Endothelial cell (in vitro differentiated cells): ENCODE measurements around the gene GLO1. TPM values are rescaled to one million over a fixed set of nuclear protein-coding genes. Genes with fewer than 3 reads are reported as not detected.

ENCODE experiments used
- DNase-seq: peaks from one replicate; pipeline ENCODE4 v3.0.0; 2021; ENCODE audit warnings: low spot score
- H3K27ac Mint-ChIP-seq: one replicate; pipeline ENCODE4 v1.8.0; 2021; ENCODE audit warnings: mixed read lengths, inconsistent platforms; ENCODE audit not compliant: unreplicated experiment
- H3K27me3 Mint-ChIP-seq: one replicate; pipeline ENCODE4 v1.8.0; 2021; ENCODE audit warnings: mild to moderate bottlenecking, moderate library complexity, mixed read lengths, inconsistent platforms; ENCODE audit not compliant: unreplicated experiment
- H3K36me3 Mint-ChIP-seq: one replicate; pipeline ENCODE4 v1.8.0; 2021; ENCODE audit warnings: mild to moderate bottlenecking, low read depth, mixed read lengths, inconsistent platforms; ENCODE audit not compliant: unreplicated experiment
- H3K4me1 Mint-ChIP-seq: one replicate; pipeline ENCODE4 v1.8.0; 2021; ENCODE audit warnings: mild to moderate bottlenecking, mixed read lengths, inconsistent platforms; ENCODE audit not compliant: unreplicated experiment
- H3K4me3 Mint-ChIP-seq: one replicate; pipeline ENCODE4 v1.8.0; 2021; ENCODE audit warnings: mild to moderate bottlenecking, mixed read lengths, inconsistent platforms; ENCODE audit not compliant: unreplicated experiment
- H3K9me3 Mint-ChIP-seq: one replicate; pipeline ENCODE4 v1.8.0; 2021; ENCODE audit warnings: mixed read lengths, inconsistent platforms; ENCODE audit not compliant: unreplicated experiment
- CTCF ChIP-seq: fragments of 200-600 bp; sonication (generic); IDR thresholded peaks from one replicate; pipeline ENCODE4 v1.5.0; 2021; ENCODE audit warnings: antibody characterized with exemption; ENCODE audit not compliant: unreplicated experiment
- total RNA-seq: library from RNA; stranded (reverse); fragmentation: NEBNext Ultra II Directional; extraction: Animal tissue kit (Norgen Biotek cat#: 25700); gene quantifications from one replicate; pipeline ENCODE4 v1.2.1, GENCODE V29; 2021; ENCODE audit not compliant: unreplicated experiment

GLO1 gene
- total RNA-seq, 1 donor from 2014 or later: 83.6 TPM

- no peak for DNase-seq
- Mint-ChIP-seq H3K27me3 (peaks cover 3% of the 10 kb centered on the region), H3K36me3 (peaks cover 38% of the 10 kb centered on the region), H3K9me3 (no peaks in the 10 kb centered on the region), H3K4me1 (peaks cover 13% of the 10 kb centered on the region), H3K4me3 (no peak overlapping the region), H3K27ac (peak overlapping the region; percentile 61)
- TF ChIP-seq CTCF: no peak
Observed at GRCh38 chr6:38673397-38674165, 29.4 kb downstream of the GLO1 start.

- Mint-ChIP-seq H3K4me3 (no peak overlapping the region), H3K36me3 (peaks cover 30% of the 10 kb centered on the region), H3K9me3 (no peaks in the 10 kb centered on the region), H3K27me3 (peaks cover 3% of the 10 kb centered on the region), H3K4me1 (peaks cover 10% of the 10 kb centered on the region), H3K27ac (no peak overlapping the region)
- peak; percentile 77 for TF ChIP-seq CTCF
- peak; percentile 39 for DNase-seq
Observed at GRCh38 chr6:38671885-38672467, 31.0 kb downstream of the GLO1 start.

GRCh38 chr6:38658418-38659167 is 44.4 kb downstream of the GLO1 start:
- no peaks in the 10 kb centered on the region for H3K9me3 Mint-ChIP-seq
- H3K27me3 Mint-ChIP-seq: no peaks in the 10 kb centered on the region
- no peaks in the 10 kb centered on the region for H3K4me1 Mint-ChIP-seq
- H3K36me3 Mint-ChIP-seq: peaks cover 6% of the 10 kb centered on the region
- no peak for TF ChIP-seq CTCF
- no peak overlapping the region for H3K4me3 Mint-ChIP-seq
- no peak overlapping the region for H3K27ac Mint-ChIP-seq
- DNase-seq: no peak

- no peak overlapping the region for H3K27ac Mint-ChIP-seq
- H3K4me1 Mint-ChIP-seq: no peaks in the 10 kb centered on the region
Observed at GRCh38 chr6:38656896-38657295, 46.0 kb downstream of the GLO1 start.

More at GRCh38 chr6:38656896-38657295, 46.0 kb downstream of the GLO1 start:
- Mint-ChIP-seq H3K9me3 (no peaks in the 10 kb centered on the region), H3K27me3 (no peaks in the 10 kb centered on the region), H3K4me3 (no peak overlapping the region), H3K36me3 (peaks cover 6% of the 10 kb centered on the region)
- no peak for TF ChIP-seq CTCF
- DNase-seq: no peak
